Left lung (tissue), 10 donors: ENCODE data around the gene EPB41L5. TPM values are rescaled to one million over a fixed set of nuclear protein-coding genes. Genes with fewer than 3 reads are reported as not detected.

Experiments
- ATAC-seq: fragments of 200-7000 bp; cut with Tn5 transposase; one replicate; pipeline ENCODE4 v1.9.1; 2020; ENCODE audit warnings: moderate library complexity
- DNase-seq, 4 donors: peaks; one replicate each; pipeline ENCODE4 v3.0.0-alpha.2; 2013 to 2020
- H3K27ac ChIP-seq, 2 donors: fragments of 200-600 bp; sonication (generic) in 1 of 2; one replicate each; pipeline versions ENCODE4 v1.5.0 to v1.8.0; 2020 to 2021
- H3K27me3 ChIP-seq, 2 donors: fragments of 200-600 bp; sonication (generic) in 1 of 2; one replicate each; pipeline versions ENCODE4 v1.5.0 to v1.8.0; 2020 to 2021
- H3K36me3 ChIP-seq, 2 donors: fragments of 200-600 bp; sonication (generic) in 1 of 2; one replicate each; pipeline versions ENCODE4 v1.5.0 to v1.8.0; 2020 to 2021
- H3K4me1 ChIP-seq, 2 donors: fragments of 200-600 bp; one replicate each; pipeline ENCODE4 v1.8.0; 2021
- H3K4me3 ChIP-seq, 2 donors: fragments of 200-600 bp; sonication (generic) in 1 of 2; one replicate each; pipeline versions ENCODE4 v1.5.0 to v1.8.0; 2020 to 2021; ENCODE audit warnings: mild to moderate bottlenecking in 1 of 2
- H3K9me3 ChIP-seq, 2 donors: fragments of 200-600 bp; sonication (generic) in 1 of 2; one replicate each; pipeline versions ENCODE4 v1.5.0 to v1.8.0; 2020 to 2021
- intact Hi-C, 2 donors: fragments of 100-400 bp; cut with DNase I; formaldehyde crosslinking; loops; one replicate each; pipeline versions ENCODE4 v1.11.2 to v1.14.2; 2022
- polyA plus RNA-seq, 6 donors: library from polyadenylated mRNA; unstranded; fragments of 120-200 nt; gene quantifications; one replicate each; pipeline ENCODE4 v1.2.1, GENCODE V29; 2013; ENCODE audit not compliant: insufficient read length in 6 of 6
- total RNA-seq, 2 donors: library from RNA; stranded (reverse); fragmentation: NEBNext Ultra II Directional; extraction: Animal tissue kit (Norgen Biotek cat#: 25700); gene quantifications; one replicate each; pipeline ENCODE4 v1.2.1, GENCODE V29; 2021
- TF ChIP-seq, protein P1 (sequence below), 2 donors: fragments of 200-600 bp; sonication (generic) in 1 of 2; IDR thresholded peaks; one replicate each; pipeline versions ENCODE4 v1.5.0 to v1.8.0; 2021; ENCODE audit warnings: antibody characterized with exemption in 2 of 2
- donor health status: DM: no; HTN: yes; CAD: no.
- donor health status: DM: no; HTN: no; CAD: no.

EPB41L5 gene
- total and polyA plus RNA-seq, 8 donors: 36.0 to 53.8 (median 38.9) TPM

- Histone ChIP-seq H3K27ac (no peak overlapping the region), H3K4me3 (no peak overlapping the region), H3K27me3 (no peaks in the 10 kb centered on the region), H3K36me3 (peaks cover 2 to 7% of the 10 kb centered on the region in 2 donors), H3K9me3 (peaks cover 0 to 2% of the 10 kb centered on the region in 2 donors), H3K4me1 (peaks cover 0 to 3% of the 10 kb centered on the region in 2 donors)
- intact Hi-C loops: no loop called here
- TF ChIP-seq, protein P1, sequence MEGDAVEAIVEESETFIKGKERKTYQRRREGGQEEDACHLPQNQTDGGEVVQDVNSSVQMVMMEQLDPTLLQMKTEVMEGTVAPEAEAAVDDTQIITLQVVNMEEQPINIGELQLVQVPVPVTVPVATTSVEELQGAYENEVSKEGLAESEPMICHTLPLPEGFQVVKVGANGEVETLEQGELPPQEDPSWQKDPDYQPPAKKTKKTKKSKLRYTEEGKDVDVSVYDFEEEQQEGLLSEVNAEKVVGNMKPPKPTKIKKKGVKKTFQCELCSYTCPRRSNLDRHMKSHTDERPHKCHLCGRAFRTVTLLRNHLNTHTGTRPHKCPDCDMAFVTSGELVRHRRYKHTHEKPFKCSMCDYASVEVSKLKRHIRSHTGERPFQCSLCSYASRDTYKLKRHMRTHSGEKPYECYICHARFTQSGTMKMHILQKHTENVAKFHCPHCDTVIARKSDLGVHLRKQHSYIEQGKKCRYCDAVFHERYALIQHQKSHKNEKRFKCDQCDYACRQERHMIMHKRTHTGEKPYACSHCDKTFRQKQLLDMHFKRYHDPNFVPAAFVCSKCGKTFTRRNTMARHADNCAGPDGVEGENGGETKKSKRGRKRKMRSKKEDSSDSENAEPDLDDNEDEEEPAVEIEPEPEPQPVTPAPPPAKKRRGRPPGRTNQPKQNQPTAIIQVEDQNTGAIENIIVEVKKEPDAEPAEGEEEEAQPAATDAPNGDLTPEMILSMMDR (IDR thresholded peaks at IDR 0.05): no peak
- ATAC-seq (no peak), DNase-seq (no peak)
Observed at GRCh38 chr2:120125195-120125594, 112.3 kb downstream of the EPB41L5 start.

DNA sequence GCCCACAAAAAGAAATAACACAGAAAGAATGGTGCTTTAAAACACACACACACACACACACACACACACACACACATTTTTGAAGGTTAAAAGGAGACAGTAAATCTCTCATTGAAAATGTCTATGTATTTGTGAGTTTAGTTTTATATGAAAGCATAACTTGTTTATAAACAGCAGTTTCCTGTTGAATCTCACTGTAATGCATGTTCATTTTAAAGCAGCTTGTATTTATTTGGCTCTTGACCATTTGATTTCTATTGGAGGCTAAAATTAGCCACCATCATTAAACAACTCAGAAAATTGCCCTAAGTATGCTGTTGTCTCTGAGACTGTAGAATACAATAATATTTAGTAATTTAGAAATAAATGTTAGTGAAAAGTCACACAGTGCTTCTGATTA is 115.3 kb downstream of the EPB41L5 start:
- no peak overlapping the region for H3K4me3 ChIP-seq
- no peak overlapping the region for H3K27ac ChIP-seq
- H3K9me3 ChIP-seq: no peaks in the 10 kb centered on the region
- intact Hi-C loops: no loop called here
- ATAC-seq (no peak), DNase-seq (peak in 2 of 4 donors; percentile 43 to 53)
- H3K27me3 ChIP-seq: no peaks in the 10 kb centered on the region
- H3K4me1 ChIP-seq: peaks cover 0 to 3% of the 10 kb centered on the region in 2 donors
- H3K36me3 ChIP-seq: peaks cover 2 to 7% of the 10 kb centered on the region in 2 donors
- TF ChIP-seq, protein P1 (IDR thresholded peaks at IDR 0.05): no peak

DNA sequence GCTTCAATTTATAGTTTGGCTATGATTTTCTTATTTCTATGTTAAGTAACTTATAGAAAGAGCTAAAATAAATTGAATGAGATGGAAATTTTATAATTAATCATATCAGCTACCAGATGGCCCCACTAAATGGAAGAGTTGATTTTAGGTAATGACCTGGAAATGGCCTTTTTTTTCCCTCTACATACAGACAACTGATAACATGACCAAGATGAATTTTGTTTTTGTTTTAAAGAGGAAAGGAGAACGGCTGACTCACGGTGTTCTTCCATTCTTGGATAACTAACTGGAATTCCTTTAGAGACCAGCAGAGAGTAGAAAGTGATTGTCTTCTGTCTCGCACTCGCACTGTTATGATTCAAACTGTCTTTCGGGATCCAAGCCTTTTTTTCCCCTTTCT is 119.3 kb downstream of the EPB41L5 start:
- Histone ChIP-seq H3K9me3 (no peaks in the 10 kb centered on the region), H3K27ac (no peak overlapping the region), H3K4me3 (no peak overlapping the region), H3K4me1 (peaks cover 0 to 3% of the 10 kb centered on the region in 2 donors), H3K27me3 (no peaks in the 10 kb centered on the region), H3K36me3 (peaks cover 0 to 7% of the 10 kb centered on the region in 2 donors)
- ATAC-seq (no peak), DNase-seq (no peak)
- TF ChIP-seq, protein P1 (IDR thresholded peaks at IDR 0.05): no peak
- intact Hi-C loops: no loop called here

DNA sequence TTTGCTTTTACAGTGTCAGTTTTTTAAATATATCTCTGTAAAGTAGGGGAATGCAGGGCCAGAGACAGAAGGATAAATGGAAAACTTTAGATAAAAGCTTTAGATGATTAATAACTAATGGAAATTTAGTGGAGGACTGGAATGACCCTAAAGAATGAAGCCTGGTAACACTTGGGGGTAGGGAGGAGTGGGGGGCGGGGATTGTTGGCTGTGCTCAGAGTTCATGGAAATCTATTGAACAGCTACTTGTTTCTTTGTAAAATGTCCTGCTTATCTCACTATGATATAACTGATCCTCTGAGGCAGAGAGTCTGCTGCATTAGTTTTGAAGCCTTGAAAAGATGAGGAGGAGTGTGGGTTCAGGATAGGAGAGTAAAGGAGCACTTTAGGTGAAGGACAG is 119.8 kb downstream of the EPB41L5 start:
- TF ChIP-seq, protein P1 (IDR thresholded peaks at IDR 0.05): no peak
- Histone ChIP-seq H3K4me1 (peaks cover 0 to 3% of the 10 kb centered on the region in 2 donors), H3K27me3 (no peaks in the 10 kb centered on the region), H3K4me3 (no peak overlapping the region), H3K36me3 (peaks cover 0 to 7% of the 10 kb centered on the region in 2 donors), H3K27ac (no peak overlapping the region), H3K9me3 (no peaks in the 10 kb centered on the region)
- no peak for DNase-seq
- no peak for ATAC-seq
- intact Hi-C loops: no loop called here

- Histone ChIP-seq H3K27ac (no peak overlapping the region), H3K27me3 (no peaks in the 10 kb centered on the region), H3K36me3 (peaks cover 0 to 7% of the 10 kb centered on the region in 2 donors), H3K9me3 (no peaks in the 10 kb centered on the region), H3K4me1 (no peaks in the 10 kb centered on the region), H3K4me3 (no peak overlapping the region)
- intact Hi-C loops: no loop called here
- DNase-seq (no peak), ATAC-seq (peak; percentile 21)
- TF ChIP-seq, protein P1 (IDR thresholded peaks at IDR 0.05): no peak
Observed at GRCh38 chr2:120133572-120134244, 120.8 kb downstream of the EPB41L5 start.
